HG02610 (cell line): ENCODE data around the gene TRAPPC8.
A peak's percentile ranks its signal among the peaks of the same experiment; 100 is the strongest.
"Not testable (repeated sequence)": the region's sequence is repeated elsewhere in the genome, so short reads cannot be mapped to it uniquely, and the experiment has no call there.

Experiments used
- ATAC-seq: cut with Tn5 transposase; IDR thresholded peaks from one replicate; pipeline ENCODE4 v1.9.1; 2021; ENCODE audit warnings: mild to moderate bottlenecking, moderate library complexity; ENCODE audit not compliant: unreplicated experiment

Gene TRAPPC8

DNA sequence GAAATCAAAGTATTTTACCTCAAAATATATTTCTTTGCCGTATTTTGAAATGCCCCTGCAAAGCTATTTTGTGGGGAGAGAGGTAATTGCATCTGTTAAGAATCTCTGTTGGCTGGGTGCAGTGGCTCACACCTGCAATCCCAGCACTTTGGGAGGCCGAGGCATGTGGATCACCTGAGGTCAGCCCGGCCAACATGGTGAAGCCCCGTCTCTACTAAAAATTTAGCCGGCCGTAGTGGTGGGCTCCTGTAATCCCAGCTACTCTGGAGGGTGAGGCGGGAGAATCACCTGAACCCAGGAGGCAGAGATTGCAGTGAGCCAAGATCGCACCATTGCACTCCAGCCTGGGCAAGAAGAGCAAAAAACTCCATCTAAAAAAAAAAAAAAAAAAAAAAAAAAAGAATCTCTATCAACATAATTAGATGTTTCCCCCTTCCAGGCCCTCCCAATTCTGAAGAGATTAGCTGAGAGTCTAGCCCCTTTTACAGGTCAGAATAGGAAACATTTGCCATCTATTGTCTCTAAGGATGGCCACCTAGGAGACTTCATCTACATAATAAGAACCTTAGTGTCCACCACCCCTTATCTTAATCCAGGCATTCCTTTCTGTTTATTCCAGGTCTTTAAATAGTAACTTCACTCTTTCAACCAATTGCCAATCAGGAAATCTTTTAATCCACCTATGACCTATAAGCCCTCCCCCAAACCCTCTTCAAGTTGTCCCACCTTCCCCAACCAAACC is 3.5 kb upstream of the TRAPPC8 start:
- ATAC-seq: no peak

DNA sequence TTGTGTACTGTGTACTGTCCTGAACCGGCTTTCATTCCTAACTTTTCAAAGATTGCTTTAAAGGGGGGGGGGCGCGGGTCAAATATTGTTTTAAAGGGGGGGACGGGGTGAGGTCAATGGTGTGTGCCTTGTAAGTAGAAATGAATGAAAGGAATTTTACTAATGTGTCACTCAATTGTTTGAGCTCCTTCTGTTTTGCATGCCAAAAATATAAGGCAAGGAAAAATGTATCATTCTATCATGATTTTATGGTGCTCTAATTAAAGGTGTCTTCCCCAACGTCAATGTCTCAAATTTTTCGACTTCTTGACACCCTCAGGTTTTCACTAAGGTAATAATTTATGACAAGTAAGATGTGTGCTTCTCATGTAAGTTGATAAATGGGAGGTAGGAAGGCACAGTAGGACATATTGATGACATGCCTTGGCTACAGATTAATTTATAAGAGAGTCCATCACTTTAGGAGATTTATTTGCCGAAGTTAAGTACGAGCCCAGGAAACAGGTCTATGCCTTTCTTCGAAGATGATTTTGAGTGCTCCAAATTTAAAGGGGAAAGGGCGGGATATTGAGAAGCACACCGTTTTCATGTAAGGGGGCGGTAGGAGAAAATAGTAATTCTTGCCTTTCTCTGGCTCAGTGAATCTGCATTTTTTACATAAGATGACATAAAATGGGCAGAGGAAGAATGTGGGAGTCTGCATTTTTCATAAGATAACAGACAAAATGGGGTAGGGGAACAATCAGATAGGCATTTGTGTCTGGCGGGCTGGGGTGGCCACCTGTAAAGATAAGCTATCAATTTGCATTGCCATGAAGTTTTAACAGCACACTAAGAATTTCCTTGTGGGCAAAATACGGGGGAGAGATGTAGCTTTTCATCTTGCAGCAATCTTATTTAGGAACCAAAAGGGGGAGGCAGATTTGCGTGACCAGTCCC is 1.2 kb upstream of the TRAPPC8 start:
- ATAC-seq: no peak

GRCh38 chr18:31942291-31942998 is 483 bp downstream of the TRAPPC8 start:
- ATAC-seq: peak; percentile 39

- ATAC-seq: no peak
Observed at GRCh38 chr18:31941010-31941809, 1.7 kb downstream of the TRAPPC8 start.

DNA sequence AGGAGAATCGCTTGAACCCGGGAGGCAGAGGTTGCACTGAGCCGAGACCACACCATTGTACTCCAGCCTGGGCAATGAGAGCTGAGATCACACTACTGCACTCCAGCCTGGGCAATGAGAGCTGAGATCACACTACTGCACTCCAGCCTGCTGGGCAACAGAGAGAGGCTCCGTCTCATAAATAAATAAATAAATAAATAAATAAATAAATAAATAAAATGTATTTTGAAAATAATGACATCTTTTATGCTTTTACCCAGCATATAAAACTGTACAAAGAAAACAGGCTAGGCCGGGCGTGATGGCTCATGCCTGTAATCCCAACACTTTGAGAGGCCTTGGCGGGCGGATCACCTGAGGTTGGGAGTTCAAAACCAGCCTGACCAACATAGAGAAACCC is 8.2 kb downstream of the TRAPPC8 start:
- not testable (repeated sequence) for ATAC-seq

DNA sequence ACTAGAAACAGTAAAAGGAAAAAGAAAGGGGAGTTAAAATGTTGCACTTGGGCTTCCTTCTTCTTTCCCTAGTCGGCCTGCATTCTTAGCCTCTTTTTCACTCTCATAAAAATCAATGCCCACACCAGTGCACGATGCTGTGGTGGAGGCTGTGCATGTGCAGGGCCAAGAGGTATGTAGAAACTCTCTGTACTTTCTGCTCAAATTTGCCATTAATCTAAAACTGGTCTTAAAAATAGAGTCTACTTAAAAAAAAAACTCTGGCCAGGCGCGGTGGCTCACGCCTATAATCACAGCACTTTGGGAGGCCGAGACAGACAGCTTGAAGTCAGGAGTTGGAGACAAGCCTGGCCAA is 11.1 kb downstream of the TRAPPC8 start:
- no peak for ATAC-seq

GRCh38 chr18:31931163-31931885 is 11.6 kb downstream of the TRAPPC8 start:
- no peak for ATAC-seq

- no peak for ATAC-seq
Observed at GRCh38 chr18:31929273-31929672, 13.7 kb downstream of the TRAPPC8 start.

GRCh38 chr18:31926988-31927387 is 15.9 kb downstream of the TRAPPC8 start:
- ATAC-seq: not testable (repeated sequence)

- no peak for ATAC-seq
Observed at GRCh38 chr18:31920277-31920676, 22.7 kb downstream of the TRAPPC8 start.

DNA sequence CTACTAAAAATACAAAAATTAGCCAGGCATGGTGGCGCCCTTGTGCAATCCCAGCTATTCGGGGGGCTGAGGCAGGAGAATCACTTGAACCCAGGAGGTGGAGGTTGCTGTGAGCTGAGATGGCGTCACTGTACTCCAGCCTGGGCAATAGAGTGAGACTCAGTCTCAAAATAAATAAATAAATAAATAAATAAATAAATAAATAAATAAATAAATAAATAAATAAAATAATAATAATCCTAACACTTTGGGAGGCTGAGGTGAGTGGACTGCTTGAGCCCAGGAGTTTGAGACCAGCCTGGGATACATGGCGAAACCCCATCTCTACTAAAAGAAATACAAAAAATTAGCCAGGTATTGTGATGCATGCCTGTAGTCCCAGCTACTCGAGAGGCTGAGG is 23.6 kb downstream of the TRAPPC8 start:
- not testable (repeated sequence) for ATAC-seq

GRCh38 chr18:31918733-31919132 is 24.2 kb downstream of the TRAPPC8 start:
- no peak for ATAC-seq

- ATAC-seq: no peak
Observed at GRCh38 chr18:31901063-31901462, 41.9 kb downstream of the TRAPPC8 start.

DNA sequence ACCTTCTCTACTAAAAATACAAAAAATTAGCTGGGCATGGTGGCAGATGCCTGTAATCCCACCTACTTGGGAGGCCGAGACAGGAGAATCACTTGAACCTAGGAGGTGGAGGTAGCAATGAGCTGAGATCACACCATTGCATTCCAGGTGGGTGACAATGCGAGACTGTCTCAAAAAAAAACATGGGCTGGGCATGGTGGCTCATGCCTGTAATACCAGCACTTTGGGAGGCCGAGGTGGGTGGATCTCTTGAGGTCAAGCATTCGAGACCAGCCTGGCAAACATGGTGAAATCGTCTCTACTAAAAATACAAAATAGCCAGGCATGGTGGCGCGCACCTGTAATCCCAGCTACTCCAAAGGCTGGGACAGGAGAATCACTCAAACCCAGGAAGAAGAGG is 43.2 kb downstream of the TRAPPC8 start:
- not testable (repeated sequence) for ATAC-seq

DNA sequence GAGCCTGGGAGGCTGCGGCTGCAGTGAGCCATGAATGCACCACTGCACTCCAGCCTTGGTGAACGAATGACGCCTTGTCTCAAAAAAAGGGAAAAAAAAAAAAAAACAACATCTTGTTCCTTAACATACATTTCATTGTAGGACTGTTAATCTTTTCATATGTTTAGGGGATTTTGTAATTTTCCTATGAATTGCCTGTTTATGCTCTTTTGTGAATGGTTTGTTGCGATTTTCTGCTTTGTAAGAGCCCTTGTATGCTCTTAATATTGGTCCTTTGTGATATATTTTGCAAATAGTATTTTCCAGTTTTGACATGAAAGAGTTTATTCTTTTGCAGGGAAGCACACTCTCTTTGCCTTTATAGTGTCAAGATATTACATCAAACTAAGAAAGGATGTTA is 50.0 kb downstream of the TRAPPC8 start:
- no peak for ATAC-seq

DNA sequence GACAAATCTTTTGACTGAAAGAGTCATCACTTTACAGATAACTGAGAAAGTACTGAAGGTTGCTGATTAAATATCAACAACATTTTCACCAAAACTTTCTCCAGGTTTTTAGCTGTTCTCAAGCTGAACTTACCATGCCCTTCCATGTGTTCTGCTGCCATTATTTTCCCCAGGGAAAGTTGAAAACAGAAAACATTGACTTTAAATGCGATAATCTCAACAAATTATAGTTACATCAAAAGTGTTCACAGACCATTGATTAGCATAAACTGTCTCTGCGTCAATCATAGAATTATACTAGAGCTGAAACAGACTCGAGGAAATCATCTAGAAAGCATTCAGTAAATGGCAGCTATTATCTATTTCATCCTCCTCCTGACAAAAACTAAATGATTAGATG is 51.4 kb downstream of the TRAPPC8 start:
- ATAC-seq: no peak

DNA sequence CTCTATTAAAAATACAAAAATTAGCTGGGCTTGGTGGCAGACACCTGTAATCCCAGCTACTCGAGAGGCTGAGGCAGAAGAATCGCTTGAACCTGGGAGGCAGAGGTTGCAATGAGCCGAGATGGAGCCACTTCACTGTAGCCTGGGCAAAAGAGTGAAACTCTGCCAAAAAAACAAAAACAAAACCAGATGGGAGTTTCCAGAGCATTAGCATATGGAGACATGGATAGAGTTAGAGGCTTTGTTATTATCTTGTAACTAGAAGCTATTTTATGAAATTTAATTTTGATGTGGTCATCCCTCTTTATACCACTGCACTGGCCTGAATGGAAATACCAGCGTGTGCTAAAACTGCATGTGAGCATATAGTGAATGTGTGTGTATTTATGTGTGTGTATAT is 58.9 kb downstream of the TRAPPC8 start:
- no peak for ATAC-seq

DNA sequence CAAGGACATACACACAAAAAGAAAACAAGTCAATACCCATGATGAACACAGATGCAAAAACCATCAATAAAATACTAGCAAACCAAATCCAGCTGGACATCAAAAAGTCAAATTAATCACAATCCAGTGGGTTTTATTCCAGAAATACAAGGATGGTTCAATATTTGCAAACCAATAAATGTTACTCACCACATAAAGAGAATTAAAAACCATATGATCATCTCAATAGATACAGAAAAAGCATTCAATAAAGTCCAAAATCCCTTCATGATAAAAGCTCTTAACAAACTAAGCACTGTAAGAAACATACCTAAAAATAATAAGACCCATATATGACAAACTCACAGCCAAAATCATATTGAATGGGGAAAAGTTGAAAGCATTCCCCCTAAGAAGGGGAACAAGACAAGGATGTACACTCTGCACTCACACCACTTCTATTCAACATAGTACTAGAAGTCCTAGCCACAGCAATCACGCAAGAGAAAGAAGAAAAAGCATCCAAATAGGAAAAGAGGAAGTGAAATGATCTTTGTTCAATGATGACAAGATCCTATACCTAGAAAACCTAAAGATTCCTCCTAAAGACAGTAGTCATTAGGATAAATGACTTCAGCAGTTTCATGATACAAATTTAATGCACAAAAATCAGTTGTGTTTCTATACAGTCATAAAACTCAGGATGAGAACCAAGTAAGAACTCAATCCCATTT is 62.6 kb downstream of the TRAPPC8 start:
- ATAC-seq: no peak

DNA sequence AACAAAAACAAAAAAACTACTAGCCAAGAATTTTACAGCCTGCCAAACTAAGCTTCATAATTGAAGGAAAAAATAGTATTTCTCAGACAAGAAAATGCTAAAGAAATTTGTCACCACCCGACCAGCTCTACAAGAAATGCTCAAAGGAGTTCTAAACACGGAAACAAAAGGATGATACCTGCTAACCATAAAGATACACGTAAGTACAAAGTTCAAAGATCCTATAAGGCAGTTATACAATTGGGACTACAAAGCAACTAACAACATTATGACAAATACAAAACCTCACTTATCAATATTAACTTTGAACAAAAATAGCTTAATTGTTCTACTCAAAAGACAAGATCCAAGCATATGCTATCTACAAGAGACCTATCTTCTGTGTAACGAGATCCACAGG is 64.6 kb downstream of the TRAPPC8 start:
- ATAC-seq: no peak
